Naive thymus-derived CD4-positive, alpha-beta T cell (primary cell): ENCODE measurements around the gene COG4. TPM values are rescaled to one million over a fixed set of nuclear protein-coding genes. Genes with fewer than 3 reads are reported as not detected.

ENCODE experiments used
- ATAC-seq: fragments of 150-1000 bp; cut with Tn5 transposase; 2 replicates; pipeline ENCODE4 v1.10.0; 2021; ENCODE audit warnings: mild to moderate bottlenecking, moderate library complexity
- CTCF ChIA-PET: fragments of 350-600 bp; sonication (Branson Sonifier 250); formaldehyde crosslinking; loops from one replicate; lab custom pipeline; 2021; ENCODE audit warnings: antibody characterized with exemption; lab: Charles Lee
- POLR2A ChIA-PET: fragments of 350-600 bp; sonication (Branson Sonifier 250); formaldehyde crosslinking; loops from one replicate; lab custom pipeline; 2021; ENCODE audit warnings: antibody characterized with exemption, inconsistent platforms; lab: Charles Lee
- DNase-seq, 9 donors: peaks; one replicate each; pipeline versions ENCODE4 v3.0.0 to v3.0.0-alpha.2; 2020 to 2022; ENCODE audit warnings: mixed read lengths in 1 of 9
- H3K27ac ChIP-seq: one replicate; pipeline ENCODE4 v1.7.0; 2013; ENCODE audit warnings: mild to moderate bottlenecking, low read depth, low read length, moderate library complexity
- H3K27me3 ChIP-seq, 2 donors: one replicate each; pipeline ENCODE4 v1.7.0; 2013; ENCODE audit warnings: low read length in 2 of 2, mild to moderate bottlenecking in 2 of 2, moderate library complexity in 2 of 2; ENCODE audit not compliant: control insufficient read depth in 2 of 2, insufficient read depth in 2 of 2
- H3K36me3 ChIP-seq, 3 experiments: 1 replicate in 2 of 3; 2 replicates in 1 of 3; pipeline ENCODE4 v1.7.0; 2013; ENCODE audit warnings: low read length in 3 of 3, mild to moderate bottlenecking in 3 of 3, moderate library complexity in 1 of 3; ENCODE audit not compliant: insufficient read depth in 3 of 3, control insufficient read depth in 2 of 3
- H3K4me1 ChIP-seq, 2 donors: one replicate each; pipeline ENCODE4 v1.7.0; 2013; ENCODE audit warnings: low read length in 2 of 2, mild to moderate bottlenecking in 2 of 2, moderate library complexity in 1 of 2; ENCODE audit not compliant: control insufficient read depth in 2 of 2, insufficient read depth in 2 of 2
- H3K4me3 ChIP-seq: 2 replicates; pipeline ENCODE4 v1.7.0; 2013; ENCODE audit warnings: mild to moderate bottlenecking, low read length
- H3K9me3 ChIP-seq, 3 experiments: 1 replicate in 2 of 3; 2 replicates in 1 of 3; pipeline ENCODE4 v1.7.0; 2013; ENCODE audit warnings: low read length in 3 of 3; ENCODE audit not compliant: control insufficient read depth in 2 of 3
- H3K27ac Mint-ChIP-seq, 9 donors: one replicate each; pipeline ENCODE4 v1.8.0; 2020 to 2022; ENCODE audit warnings: mixed read lengths in 9 of 9, mild to moderate bottlenecking in 8 of 9, moderate library complexity in 5 of 9, inconsistent platforms in 2 of 9
- H3K27me3 Mint-ChIP-seq, 5 donors: one replicate each; pipeline ENCODE4 v1.8.0; 2021 to 2022; ENCODE audit warnings: mixed read lengths in 5 of 5, mild to moderate bottlenecking in 1 of 5
- H3K36me3 Mint-ChIP-seq, 5 donors: one replicate each; pipeline ENCODE4 v1.8.0; 2020 to 2022; ENCODE audit warnings: mixed read lengths in 5 of 5, mild to moderate bottlenecking in 3 of 5, inconsistent platforms in 1 of 5
- H3K4me1 Mint-ChIP-seq, 7 donors: one replicate each; pipeline ENCODE4 v1.8.0; 2020 to 2022; ENCODE audit warnings: mixed read lengths in 7 of 7, mild to moderate bottlenecking in 3 of 7, inconsistent platforms in 1 of 7
- H3K4me3 Mint-ChIP-seq, 10 donors: one replicate each; pipeline ENCODE4 v1.8.0; 2020 to 2022; ENCODE audit warnings: mild to moderate bottlenecking in 10 of 10, mixed read lengths in 10 of 10, moderate library complexity in 6 of 10, inconsistent platforms in 2 of 10
- H3K9me3 Mint-ChIP-seq, 11 donors: one replicate each; pipeline ENCODE4 v1.8.0; 2020 to 2022; ENCODE audit warnings: mixed read lengths in 11 of 11, mild to moderate bottlenecking in 4 of 11, inconsistent platforms in 1 of 11, moderate library complexity in 1 of 11
- intact Hi-C, 2 donors: fragments of 100-400 bp; cut with micrococcal nuclease; formaldehyde crosslinking; loops; one replicate each; pipeline ENCODE4 v1.15.1; 2023
- polyA plus RNA-seq, 2 donors: library from polyadenylated mRNA; unstranded; fragments of 300-500 nt; fragmentation: Illumina TruSeq; gene quantifications; one replicate each; pipeline ENCODE4 v1.2.3, GENCODE V29; 2021
- total RNA-seq, 6 experiments: library from RNA in 5 of 6; stranded (reverse) in 5 of 6; gene quantifications; 1 replicate in 5 of 6; 2 replicates in 1 of 6; pipeline ENCODE4 v1.2.3 and lab custom pipeline; 2021 to 2026

COG4 gene
- total RNA-seq = 10 to 100 TPM; 38.3 to 68.6 (median 58.7) TPM
- polyA plus RNA-seq = 10 to 100 TPM; 46.1 to 50.5 TPM
- total RNA-seq (lab: John Stamatoyannopoulos, UW) = 67.7 reads per million, percentile 77 among the genes with 10 or more reads in this experiment

- peaks cover 0 to 1% (median 0%) of the 10 kb centered on the region in 11 donors for H3K9me3 Mint-ChIP-seq
- peak within 1 kb of the TSS; percentile 98 to 100 (median 99) for H3K27ac Mint-ChIP-seq
- H3K4me3 Mint-ChIP-seq = peak within 1 kb of the TSS; percentile 93 to 100 (median 98)
- no peaks in the 10 kb centered on the region for H3K27me3 ChIP-seq
- H3K36me3 ChIP-seq = peaks cover 0 to 22% (median 13%) of the 10 kb centered on the region in 3 experiments
- H3K4me3 ChIP-seq = peak within 1 kb of the TSS; percentile 100
- intact Hi-C loops = loop anchor here (1.0 to 10.0 kb wide), 16 partner anchors 14 to 1486 kb away; partner anchors contain the start of genes DDX19A (in 2 of the 2), FCSK (in 2 of the 2), ST3GAL2 (in 2 of the 2) and VAC14 (in 2 of the 2)
- peaks cover 18 to 31% (median 20%) of the 10 kb centered on the region in 5 donors for H3K36me3 Mint-ChIP-seq
- ChIA-PET CTCF (interaction anchor here (0.5 to 0.6 kb wide), 3 partner anchors 51 to 252 kb away, joined by 3 read pairs; no protein-coding TSS in a partner anchor), POLR2A (interaction anchor here (0.6 to 3.1 kb wide), 14 partner anchors 10 to 278 kb away, joined by 3 to 15 read pairs (median 4); partner anchors contain the start of genes DDX19A, EXOSC6 and VAC14)
- DNase-seq (peak; percentile 72 to 94 (median 90)), ATAC-seq (peak; percentile 91)
- H3K27me3 Mint-ChIP-seq = no peaks in the 10 kb centered on the region
- H3K4me1 Mint-ChIP-seq = peaks cover 30 to 66% (median 55%) of the 10 kb centered on the region in 7 donors
- H3K4me1 ChIP-seq = peaks cover 27 to 41% of the 10 kb centered on the region in 2 donors
- no peaks in the 10 kb centered on the region for H3K9me3 ChIP-seq
- peak within 1 kb of the TSS; percentile 95 for H3K27ac ChIP-seq
Measured at GRCh38 chr16:70523076-70523742, at the start of gene COG4. Gene COG4 (minus strand): TSS chr16:70523554. CDS start chr16:70523543, 11 bp downstream.

- H3K4me3 Mint-ChIP-seq = no peak overlapping the region
- ChIA-PET CTCF (no interaction called here), POLR2A (no interaction called here)
- no peaks in the 10 kb centered on the region for H3K4me1 ChIP-seq
- H3K27me3 Mint-ChIP-seq = no peaks in the 10 kb centered on the region
- no peak overlapping the region for H3K27ac ChIP-seq
- no peak for ATAC-seq
- H3K36me3 ChIP-seq = peaks cover 27 to 62% (median 29%) of the 10 kb centered on the region in 3 experiments
- no peaks in the 10 kb centered on the region for H3K9me3 ChIP-seq
- intact Hi-C loops = no loop called here
- no peaks in the 10 kb centered on the region for H3K9me3 Mint-ChIP-seq
- H3K4me1 Mint-ChIP-seq = peaks cover 0 to 16% (median 0%) of the 10 kb centered on the region in 7 donors
- H3K4me3 ChIP-seq = no peak overlapping the region
- no peak for DNase-seq
- peaks cover 11 to 41% (median 16%) of the 10 kb centered on the region in 5 donors for H3K36me3 Mint-ChIP-seq
- peak overlapping the region in 3 of 9 donors; percentile 21 to 38 (median 29) for H3K27ac Mint-ChIP-seq
- H3K27me3 ChIP-seq = no peaks in the 10 kb centered on the region
Measured at GRCh38 chr16:70572926-70573270, 49.5 kb upstream of the COG4 start.

- no peak for DNase-seq
- peaks cover 0 to 16% (median 0%) of the 10 kb centered on the region in 7 donors for H3K4me1 Mint-ChIP-seq
- peak overlapping the region in 7 of 9 donors; percentile 9 to 83 (median 38) for H3K27ac Mint-ChIP-seq
- no peak for ATAC-seq
- H3K27me3 Mint-ChIP-seq = no peaks in the 10 kb centered on the region
- H3K9me3 Mint-ChIP-seq = no peaks in the 10 kb centered on the region
- Histone ChIP-seq H3K27ac (no peak overlapping the region), H3K4me1 (no peaks in the 10 kb centered on the region), H3K9me3 (no peaks in the 10 kb centered on the region), H3K36me3 (peaks cover 31 to 68% (median 35%) of the 10 kb centered on the region in 3 experiments), H3K27me3 (no peaks in the 10 kb centered on the region), H3K4me3 (no peak overlapping the region)
- POLR2A ChIA-PET = no interaction called here
- peaks cover 13 to 43% (median 16%) of the 10 kb centered on the region in 5 donors for H3K36me3 Mint-ChIP-seq
- CTCF ChIA-PET = no interaction called here
- intact Hi-C loops = no loop called here
- no peak overlapping the region for H3K4me3 Mint-ChIP-seq
Measured at GRCh38 chr16:70572050-70572925, 48.9 kb upstream of the COG4 start.

- CTCF ChIA-PET = no interaction called here
Measured at GRCh38 chr16:70571623-70572022, 48.3 kb upstream of the COG4 start.

GRCh38 chr16:70570967-70571570 is 47.7 kb upstream of the COG4 start:
- ATAC-seq = no peak
- H3K9me3 Mint-ChIP-seq = peaks cover 0 to 2% (median 0%) of the 10 kb centered on the region in 11 donors
- H3K4me1 ChIP-seq = no peaks in the 10 kb centered on the region
- H3K36me3 ChIP-seq = peaks cover 38 to 80% (median 42%) of the 10 kb centered on the region in 3 experiments
- peaks cover 16 to 51% (median 19%) of the 10 kb centered on the region in 5 donors for H3K36me3 Mint-ChIP-seq
- ChIA-PET CTCF (no interaction called here), POLR2A (interaction anchor here (0.5 kb wide), 1 partner anchor 251 kb away, joined by 4 read pairs; no protein-coding TSS in a partner anchor)
- H3K9me3 ChIP-seq = no peaks in the 10 kb centered on the region
- no peaks in the 10 kb centered on the region for H3K27me3 ChIP-seq
- no peak for DNase-seq
- no peak overlapping the region for H3K4me3 Mint-ChIP-seq
- no peak overlapping the region for H3K4me3 ChIP-seq
- H3K27me3 Mint-ChIP-seq = no peaks in the 10 kb centered on the region
- H3K27ac Mint-ChIP-seq = peak overlapping the region in 1 of 9 donors; percentile 25
- intact Hi-C loops = no loop called here
- H3K27ac ChIP-seq = no peak overlapping the region
- H3K4me1 Mint-ChIP-seq = peaks cover 0 to 12% (median 0%) of the 10 kb centered on the region in 7 donors

More at GRCh38 chr16:70571623-70572022, 48.3 kb upstream of the COG4 start:
- Histone ChIP-seq H3K4me1 (no peaks in the 10 kb centered on the region), H3K4me3 (no peak overlapping the region), H3K27me3 (no peaks in the 10 kb centered on the region), H3K9me3 (no peaks in the 10 kb centered on the region), H3K27ac (no peak overlapping the region), H3K36me3 (peaks cover 38 to 74% (median 41%) of the 10 kb centered on the region in 3 experiments)
- H3K36me3 Mint-ChIP-seq = peaks cover 16 to 49% (median 19%) of the 10 kb centered on the region in 5 donors
- intact Hi-C loops = no loop called here
- no peaks in the 10 kb centered on the region for H3K9me3 Mint-ChIP-seq
- H3K4me1 Mint-ChIP-seq = peaks cover 0 to 16% (median 0%) of the 10 kb centered on the region in 7 donors
- H3K4me3 Mint-ChIP-seq = no peak overlapping the region
- peak overlapping the region in 3 of 9 donors; percentile 29 to 83 (median 31) for H3K27ac Mint-ChIP-seq
- POLR2A ChIA-PET = interaction anchor here (0.5 kb wide), 1 partner anchor 252 kb away, joined by 4 read pairs; no protein-coding TSS in a partner anchor
- no peak for ATAC-seq
- DNase-seq = no peak
- no peaks in the 10 kb centered on the region for H3K27me3 Mint-ChIP-seq

- no peak overlapping the region for H3K4me3 Mint-ChIP-seq
- Histone ChIP-seq H3K27ac (no peak overlapping the region), H3K27me3 (no peaks in the 10 kb centered on the region), H3K4me3 (no peak overlapping the region), H3K4me1 (no peaks in the 10 kb centered on the region), H3K36me3 (peaks cover 47 to 92% (median 51%) of the 10 kb centered on the region in 3 experiments), H3K9me3 (no peaks in the 10 kb centered on the region)
- H3K4me1 Mint-ChIP-seq = peaks cover 0 to 12% (median 0%) of the 10 kb centered on the region in 7 donors
- ATAC-seq = no peak
- POLR2A ChIA-PET = no interaction called here
- H3K9me3 Mint-ChIP-seq = peaks cover 0 to 3% (median 0%) of the 10 kb centered on the region in 11 donors
- no peak for DNase-seq
- intact Hi-C loops = no loop called here
- H3K27me3 Mint-ChIP-seq = no peaks in the 10 kb centered on the region
- H3K27ac Mint-ChIP-seq = no peak overlapping the region
- peaks cover 16 to 53% (median 27%) of the 10 kb centered on the region in 5 donors for H3K36me3 Mint-ChIP-seq
- CTCF ChIA-PET = no interaction called here
Measured at GRCh38 chr16:70569752-70570151, 46.4 kb upstream of the COG4 start.
